ENCODE results near the gene RBFOX1. TPM values are rescaled to one million over a fixed set of nuclear protein-coding genes. Genes with fewer than 3 reads are reported as not detected.

RBFOX1 gene
- total RNA-seq, 1 experiment from 2014 or later = not detected

- Histone ChIP-seq H3K27ac (ENCODE audit: low read length) (no peak overlapping the region), H3K9me3 (ENCODE audit: low read length) (no peaks in the 10 kb centered on the region), H3K79me2 (ENCODE audit: low read length) (no peaks in the 10 kb centered on the region), H3K4me3 (ENCODE audit: low read length) (no peak overlapping the region), H3K4me2 (ENCODE audit: low read length) (no peak overlapping the region), H3K9me2 (replicated peaks; ENCODE audit: low read length) (no peaks in the 10 kb centered on the region), H4K20me1 (ENCODE audit: low read length) (no peaks in the 10 kb centered on the region), H3K9ac (ENCODE audit: low read length) (no peak overlapping the region), H3K4me1 (ENCODE audit: insufficient read depth, low read length) (no peaks in the 10 kb centered on the region), H3F3A (ENCODE audit: low read length, unreplicated experiment) (no peaks in the 10 kb centered on the region), H2AFZ (ENCODE audit: low read length) (no peak overlapping the region), H3K36me3 (ENCODE audit: low read depth, low read length) (no peaks in the 10 kb centered on the region), H3K27me3 (ENCODE audit: low read length) (no peaks in the 10 kb centered on the region)
- intact Hi-C loops (cut with micrococcal nuclease) = no loop called here
- no TSS peak for BruUV-seq (replicated peaks)
- ChIA-PET CTCF (no interaction called here), POLR2A (ENCODE audit: unreplicated experiment) (no interaction called here)
- no peak for DNase-seq
- ATAC-seq = no peak
- no peak for TF ChIP-seq EZH2 (IDR thresholded peaks at IDR 0.05; ENCODE audit: low read length, unreplicated experiment)
- no peak for TF ChIP-seq CTCF (conservative IDR thresholded peaks at IDR 0.05; ENCODE audit: low read depth, low read length)
- no peak for TF ChIP-seq EZH2phosphoT487 (IDR thresholded peaks at IDR 0.05; ENCODE audit: borderline replicate concordance, low read length)
These were observed 104.6 kb downstream of the RBFOX1 start for GRCh38 chr16:7437135-7437804.

GRCh38 chr16:7437843-7438242, 105.2 kb downstream of the RBFOX1 start:
- Histone ChIP-seq H3F3A (ENCODE audit: low read length, unreplicated experiment) (no peaks in the 10 kb centered on the region), H3K27ac (ENCODE audit: low read length) (no peak overlapping the region), H3K4me2 (ENCODE audit: low read length) (no peak overlapping the region), H3K4me3 (ENCODE audit: low read length) (no peak overlapping the region), H3K9ac (ENCODE audit: low read length) (no peak overlapping the region), H3K9me2 (replicated peaks; ENCODE audit: low read length) (no peaks in the 10 kb centered on the region), H2AFZ (ENCODE audit: low read length) (no peak overlapping the region), H3K36me3 (ENCODE audit: low read depth, low read length) (no peaks in the 10 kb centered on the region), H3K9me3 (ENCODE audit: low read length) (no peaks in the 10 kb centered on the region), H3K79me2 (ENCODE audit: low read length) (no peaks in the 10 kb centered on the region), H3K4me1 (ENCODE audit: insufficient read depth, low read length) (no peaks in the 10 kb centered on the region), H3K27me3 (ENCODE audit: low read length) (no peaks in the 10 kb centered on the region), H4K20me1 (ENCODE audit: low read length) (no peaks in the 10 kb centered on the region)
- TF ChIP-seq EZH2phosphoT487 (IDR thresholded peaks at IDR 0.05; ENCODE audit: borderline replicate concordance, low read length) (no peak), CTCF (conservative IDR thresholded peaks at IDR 0.05; ENCODE audit: low read depth, low read length) (no peak), EZH2 (IDR thresholded peaks at IDR 0.05; ENCODE audit: low read length, unreplicated experiment) (no peak)
- CTCF ChIA-PET = no interaction called here
- ATAC-seq (no peak), DNase-seq (no peak)
- no TSS peak for BruUV-seq (replicated peaks)
- intact Hi-C loops (cut with micrococcal nuclease) = no loop called here
- POLR2A ChIA-PET (ENCODE audit: unreplicated experiment) = no interaction called here

- BruUV-seq (replicated peaks) = no TSS peak
- ATAC-seq = no peak
These were observed 106.0 kb downstream of the RBFOX1 start for GRCh38 chr16:7438601-7439000.

More at GRCh38 chr16:7438601-7439000, 106.0 kb downstream of the RBFOX1 start:
- H3K9me2 ChIP-seq (replicated peaks; ENCODE audit: low read length) = no peaks in the 10 kb centered on the region
- ChIA-PET CTCF (no interaction called here), POLR2A (ENCODE audit: unreplicated experiment) (no interaction called here)
- H3K4me1 ChIP-seq (ENCODE audit: insufficient read depth, low read length) = no peaks in the 10 kb centered on the region
- intact Hi-C loops (cut with micrococcal nuclease) = no loop called here
- H2AFZ ChIP-seq (ENCODE audit: low read length) = no peak overlapping the region
- no peaks in the 10 kb centered on the region for H3K9me3 ChIP-seq (ENCODE audit: low read length)
- H3K79me2 ChIP-seq (ENCODE audit: low read length) = no peaks in the 10 kb centered on the region
- H3F3A ChIP-seq (ENCODE audit: low read length, unreplicated experiment) = no peaks in the 10 kb centered on the region
- H3K36me3 ChIP-seq (ENCODE audit: low read depth, low read length) = no peaks in the 10 kb centered on the region
- no peak overlapping the region for H3K4me3 ChIP-seq (ENCODE audit: low read length)
- H3K9ac ChIP-seq (ENCODE audit: low read length) = no peak overlapping the region
- H3K27me3 ChIP-seq (ENCODE audit: low read length) = no peaks in the 10 kb centered on the region
- H3K27ac ChIP-seq (ENCODE audit: low read length) = no peak overlapping the region
- H3K4me2 ChIP-seq (ENCODE audit: low read length) = no peak overlapping the region
- H4K20me1 ChIP-seq (ENCODE audit: low read length) = no peaks in the 10 kb centered on the region
- DNase-seq = no peak
- no peak for TF ChIP-seq CTCF (conservative IDR thresholded peaks at IDR 0.05; ENCODE audit: low read depth, low read length)
- TF ChIP-seq EZH2phosphoT487 (IDR thresholded peaks at IDR 0.05; ENCODE audit: borderline replicate concordance, low read length) = no peak
- TF ChIP-seq EZH2 (IDR thresholded peaks at IDR 0.05; ENCODE audit: low read length, unreplicated experiment) = no peak

Data from PC-3 (cell line).